H1 (cell line): ENCODE data around the gene ZNF346.
A peak's percentile ranks its signal among the peaks of the same experiment; 100 is the strongest.

Experiments used
- EZH2 ChIP-seq: fragments of 200-600 bp; sonication (generic); IDR thresholded peaks from 2 replicates; pipeline ENCODE4 v1.7.1; 2012; ENCODE audit warnings: low read depth, mild to moderate bottlenecking, moderate library complexity, low read length, inconsistent platforms; ENCODE audit not compliant: severe bottlenecking
- MAX ChIP-seq: IDR thresholded peaks from 2 replicates; pipeline ENCODE4 v1.6.1; 2012; ENCODE audit warnings: inconsistent platforms
- POLR2A ChIP-seq, 2 experiments: IDR thresholded peaks; 1 replicate in 1 of 2; 2 replicates in 1 of 2; pipeline ENCODE4 v1.6.1; 2011; ENCODE audit warnings: low read depth in 2 of 2, low read length in 2 of 2, mild to moderate bottlenecking in 2 of 2; ENCODE audit errors: control extremely low read depth in 1 of 2
- TAF1 ChIP-seq: IDR thresholded peaks from 2 replicates; pipeline ENCODE4 v1.6.1; 2011; ENCODE audit warnings: mild to moderate bottlenecking, low read depth, low read length
- TF ChIP-seq, protein P1 (sequence below): IDR thresholded peaks from 2 replicates; pipeline ENCODE4 v1.6.1; 2011; ENCODE audit warnings: low read length, improper control_type of control experiment

GRCh38 chr5:177077335-177077734 is 54.8 kb downstream of the ZNF346 start:
- TF ChIP-seq EZH2 (no peak), POLR2A (IDR thresholded peaks at IDR 0.05; ENCODE audit: control extremely low read depth in 1 of 2, low read depth in 2 of 2, low read length in 2 of 2) (no peak), MAX (no peak), TAF1 (no peak)
- TF ChIP-seq, protein P1, sequence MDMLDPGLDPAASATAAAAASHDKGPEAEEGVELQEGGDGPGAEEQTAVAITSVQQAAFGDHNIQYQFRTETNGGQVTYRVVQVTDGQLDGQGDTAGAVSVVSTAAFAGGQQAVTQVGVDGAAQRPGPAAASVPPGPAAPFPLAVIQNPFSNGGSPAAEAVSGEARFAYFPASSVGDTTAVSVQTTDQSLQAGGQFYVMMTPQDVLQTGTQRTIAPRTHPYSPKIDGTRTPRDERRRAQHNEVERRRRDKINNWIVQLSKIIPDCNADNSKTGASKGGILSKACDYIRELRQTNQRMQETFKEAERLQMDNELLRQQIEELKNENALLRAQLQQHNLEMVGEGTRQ: peak; percentile 43; the same call in 1 of the 2 replicates
